H9 (cell line): Measurements from ENCODE around the gene IGF2. TPM values are rescaled to one million over a fixed set of nuclear protein-coding genes. Genes with fewer than 3 reads are reported as not detected.

Experiments used
- DNase-seq: peaks from one replicate; pipeline ENCODE4 v3.0.0-alpha.2; 2017
- H2AFZ ChIP-seq: one replicate; pipeline ENCODE4 v1.6.1; 2013; ENCODE audit warnings: mild to moderate bottlenecking, low read length, control low read depth, moderate library complexity
- H2AK5ac ChIP-seq: 2 replicates; pipeline ENCODE4 v1.6.1; 2013; ENCODE audit warnings: low read length, control low read depth, mixed read lengths; ENCODE audit not compliant: insufficient read length
- H2BK120ac ChIP-seq: one replicate; pipeline ENCODE4 v1.6.1; 2013; ENCODE audit warnings: low read depth, mild to moderate bottlenecking, low read length, control low read depth, inconsistent platforms; ENCODE audit not compliant: poor library complexity, severe bottlenecking
- H2BK12ac ChIP-seq: 2 replicates; pipeline ENCODE4 v1.6.1; 2013; ENCODE audit warnings: low read length, control low read depth, mixed read lengths, low read depth; ENCODE audit not compliant: insufficient read length
- H2BK15ac ChIP-seq: 2 replicates; pipeline ENCODE4 v1.6.1; 2013; ENCODE audit warnings: low read depth, low read length, control low read depth
- H2BK20ac ChIP-seq: one replicate; pipeline ENCODE4 v1.6.1; 2013; ENCODE audit warnings: low read depth, mild to moderate bottlenecking, low read length, control low read depth, inconsistent platforms; ENCODE audit not compliant: poor library complexity, severe bottlenecking
- H2BK5ac ChIP-seq: 2 replicates; pipeline ENCODE4 v1.6.1; 2013; ENCODE audit warnings: low read length, control low read depth, mixed read lengths; ENCODE audit not compliant: insufficient read length
- H3K14ac ChIP-seq: 2 replicates; pipeline ENCODE4 v1.6.1; 2013; ENCODE audit warnings: low read length, control low read depth; ENCODE audit not compliant: insufficient read depth
- H3K18ac ChIP-seq: 2 replicates; pipeline ENCODE4 v1.6.1; 2013; ENCODE audit warnings: low read depth, mild to moderate bottlenecking, mixed read lengths, low read length, control low read depth; ENCODE audit not compliant: insufficient read length
- H3K23ac ChIP-seq: 2 replicates; pipeline ENCODE4 v1.6.1; 2013; ENCODE audit warnings: low read length, control low read depth, mixed read lengths, low read depth; ENCODE audit not compliant: insufficient read length
- H3K23me2 ChIP-seq: 2 replicates; pipeline ENCODE4 v1.6.1; 2013; ENCODE audit warnings: low read depth, mild to moderate bottlenecking, mixed read lengths, low read length, control low read depth; ENCODE audit not compliant: insufficient read length, poor library complexity, severe bottlenecking
- H3K27ac ChIP-seq: 2 replicates; pipeline ENCODE4 v1.5.1; 2013; ENCODE audit warnings: low read length, control low read depth, mixed read lengths, low read depth; ENCODE audit not compliant: insufficient read length
- H3K27me3 ChIP-seq: 2 replicates; pipeline ENCODE4 v1.6.1; 2013; ENCODE audit warnings: low read length, control low read depth, inconsistent platforms; ENCODE audit not compliant: insufficient read depth
- H3K4ac ChIP-seq: 2 replicates; pipeline ENCODE4 v1.6.1; 2013; ENCODE audit warnings: low read depth, mild to moderate bottlenecking, control low read depth, inconsistent platforms, low read length, moderate library complexity
- H3K4me1 ChIP-seq: 2 replicates; pipeline ENCODE4 v1.6.1; 2013; ENCODE audit warnings: low read length, control low read depth, inconsistent platforms; ENCODE audit not compliant: insufficient read depth
- H3K4me2 ChIP-seq: 2 replicates; pipeline ENCODE4 v1.6.1; 2013; ENCODE audit warnings: low read length, control low read depth, mixed read lengths; ENCODE audit not compliant: insufficient read length, insufficient read depth
- H3K56ac ChIP-seq: 2 replicates; pipeline ENCODE4 v1.6.1; 2013; ENCODE audit warnings: low read depth, mild to moderate bottlenecking, mixed read lengths, low read length, control low read depth; ENCODE audit not compliant: insufficient read length
- H3K79me1 ChIP-seq: 2 replicates; pipeline ENCODE4 v1.6.1; 2013; ENCODE audit warnings: low read depth, mild to moderate bottlenecking, moderate library complexity, low read length, control low read depth, inconsistent platforms; ENCODE audit not compliant: insufficient read depth, poor library complexity, severe bottlenecking
- H3K79me2 ChIP-seq: 2 replicates; pipeline ENCODE4 v1.6.1; 2013; ENCODE audit warnings: low read length, control low read depth, inconsistent platforms; ENCODE audit not compliant: insufficient read depth
- H3K9ac ChIP-seq: 2 replicates; pipeline ENCODE4 v1.6.1; 2013; ENCODE audit warnings: low read length, control low read depth, mixed read lengths; ENCODE audit not compliant: insufficient read length; ENCODE audit errors: extremely low read depth
- H3K9me3 ChIP-seq: one replicate; pipeline ENCODE4 v1.6.1; 2013; ENCODE audit warnings: low read depth, low read length, inconsistent platforms; ENCODE audit not compliant: control insufficient read depth
- H3T11ph ChIP-seq: one replicate; pipeline ENCODE4 v1.6.1; 2013; ENCODE audit warnings: mild to moderate bottlenecking, low read length, control low read depth, inconsistent platforms
- H4K20me1 ChIP-seq: one replicate; pipeline ENCODE4 v1.6.1; 2013; ENCODE audit not compliant: control insufficient read depth, insufficient read length, insufficient read depth
- H4K5ac ChIP-seq: 2 replicates; pipeline ENCODE4 v1.6.1; 2013; ENCODE audit warnings: low read depth, mild to moderate bottlenecking, mixed read lengths, low read length, control low read depth; ENCODE audit not compliant: insufficient read length
- H4K8ac ChIP-seq: replicated peaks from 2 replicates; pipeline ENCODE4 v1.6.1; 2013; ENCODE audit warnings: low read length, control low read depth, mixed read lengths, low read depth; ENCODE audit not compliant: insufficient read length
- H4K91ac ChIP-seq: 2 replicates; pipeline ENCODE4 v1.6.1; 2013; ENCODE audit warnings: low read depth, mild to moderate bottlenecking, moderate library complexity, mixed read lengths, low read length, control low read depth; ENCODE audit not compliant: insufficient read length
- H3K27ac Mint-ChIP-seq, 3 experiments: 2 replicates in 2 of 3; 3 replicates in 1 of 3; pipeline ENCODE4 v1.8.0; 2020 to 2021; ENCODE audit warnings: mixed read lengths in 3 of 3, mild to moderate bottlenecking in 1 of 3, moderate library complexity in 1 of 3
- H3K27me3 Mint-ChIP-seq: 2 replicates; pipeline ENCODE4 v1.8.0; 2021; ENCODE audit warnings: low read depth, mild to moderate bottlenecking, moderate library complexity, mixed read lengths
- H3K36me3 Mint-ChIP-seq, 3 experiments: 2 replicates in 2 of 3; 3 replicates in 1 of 3; pipeline ENCODE4 v1.8.0; 2020 to 2021; ENCODE audit warnings: low read depth in 3 of 3, mixed read lengths in 3 of 3; ENCODE audit not compliant: insufficient read depth in 1 of 3
- H3K4me1 Mint-ChIP-seq, 2 experiments: 2 replicates each; pipeline ENCODE4 v1.8.0; 2020; ENCODE audit warnings: mixed read lengths in 2 of 2
- H3K4me3 Mint-ChIP-seq, 2 experiments: 2 replicates in 1 of 2; 3 replicates in 1 of 2; pipeline ENCODE4 v1.8.0; 2020 to 2021; ENCODE audit warnings: mild to moderate bottlenecking in 2 of 2, mixed read lengths in 2 of 2, moderate library complexity in 1 of 2
- H3K9me3 Mint-ChIP-seq, 2 experiments: 2 replicates in 1 of 2; 3 replicates in 1 of 2; pipeline ENCODE4 v1.8.0; 2020; ENCODE audit warnings: mild to moderate bottlenecking in 2 of 2, mixed read lengths in 2 of 2, moderate library complexity in 1 of 2
- CTCF ChIP-seq: fragments of 200-600 bp; sonication (generic); conservative IDR thresholded peaks from 3 replicates; pipeline ENCODE4 v1.8.0; 2021; ENCODE audit warnings: antibody characterized with exemption, mild to moderate bottlenecking
- WGBS: extraction: QIAGEN DNeasy Blood & Tissue Kit; methylation state at CpG from one replicate; pipeline ENCODE4 v1.1.7; 2013; ENCODE audit warnings: missing lambda C conversion rate, low lambda C conversion rate, mixed read lengths; ENCODE audit not compliant: insufficient read length; ENCODE audit errors: extremely low coverage; 5-methylcytosine and 5-hydroxymethylcytosine counted together
- total RNA-seq: library from RNA; stranded (reverse); gene quantifications from 2 replicates; pipeline ENCODE4 v1.2.1, GENCODE V29; 2021

The IGF2 gene
- total RNA-seq, 1 experiment from 2014 or later, result 2.8 TPM

- no peaks in the 10 kb centered on the region for H3K79me2 ChIP-seq
Observed at GRCh38 chr11:2106583-2107209, 32.5 kb downstream of the IGF2 start.

More at GRCh38 chr11:2106583-2107209, 32.5 kb downstream of the IGF2 start:
- no peak overlapping the region for H3K4me2 ChIP-seq
- no peak overlapping the region for H2BK12ac ChIP-seq
- no peak overlapping the region for H3K56ac ChIP-seq
- H3K18ac ChIP-seq, result no peak overlapping the region
- TF ChIP-seq CTCF, result no peak
- no peak overlapping the region for H3K4me3 Mint-ChIP-seq
- no peaks in the 10 kb centered on the region; a peak in 1 of 7 replicates for H3K36me3 Mint-ChIP-seq
- no peak overlapping the region for H3K4ac ChIP-seq
- no peak for DNase-seq
- H3K23ac ChIP-seq, result no peak overlapping the region
- WGBS, result no CpG with 5 or more reads among the region's 1 CpG
- H3K27ac ChIP-seq, result no peak overlapping the region
- H4K91ac ChIP-seq, result no peak overlapping the region
- no peak overlapping the region for H3K14ac ChIP-seq
- H3K4me1 ChIP-seq, result no peaks in the 10 kb centered on the region
- H4K8ac ChIP-seq, result no peak overlapping the region
- H3K27ac Mint-ChIP-seq, result no peak overlapping the region
- no peaks in the 10 kb centered on the region for H3K27me3 ChIP-seq
- no peaks in the 10 kb centered on the region for H4K20me1 ChIP-seq
- H4K5ac ChIP-seq, result no peak overlapping the region
- no peaks in the 10 kb centered on the region for H3K9me3 ChIP-seq
- peaks cover 3% of the 10 kb centered on the region in 2 experiments; a peak in 3 of 4 replicates for H3K4me1 Mint-ChIP-seq
- H2BK20ac ChIP-seq, result no peak overlapping the region
- H3K27me3 Mint-ChIP-seq, result peaks cover 28% of the 10 kb centered on the region
- no peak overlapping the region for H2AFZ ChIP-seq
- no peak overlapping the region for H3K9ac ChIP-seq
- H3K23me2 ChIP-seq, result no peaks in the 10 kb centered on the region
- H2BK5ac ChIP-seq, result no peak overlapping the region
- H2BK15ac ChIP-seq, result no peak overlapping the region
- no peak overlapping the region for H3T11ph ChIP-seq
- H2BK120ac ChIP-seq, result no peak overlapping the region
- peaks cover 0 to 2% of the 10 kb centered on the region in 2 experiments; a peak in 2 of 5 replicates for H3K9me3 Mint-ChIP-seq
- no peaks in the 10 kb centered on the region for H3K79me1 ChIP-seq
- no peak overlapping the region for H2AK5ac ChIP-seq
